CD4-positive, alpha-beta T cell treated with Interleukin-21 for 1 hour (primary cell): ENCODE measurements around the gene NKAPL.
"Not testable (repeated sequence)": the region's sequence is repeated elsewhere in the genome, so short reads cannot be mapped to it uniquely, and the experiment has no call there.

Experiments
- DNase-seq: peaks from one replicate; pipeline ENCODE4 v3.0.0-alpha.2; 2020

The NKAPL gene

DNA sequence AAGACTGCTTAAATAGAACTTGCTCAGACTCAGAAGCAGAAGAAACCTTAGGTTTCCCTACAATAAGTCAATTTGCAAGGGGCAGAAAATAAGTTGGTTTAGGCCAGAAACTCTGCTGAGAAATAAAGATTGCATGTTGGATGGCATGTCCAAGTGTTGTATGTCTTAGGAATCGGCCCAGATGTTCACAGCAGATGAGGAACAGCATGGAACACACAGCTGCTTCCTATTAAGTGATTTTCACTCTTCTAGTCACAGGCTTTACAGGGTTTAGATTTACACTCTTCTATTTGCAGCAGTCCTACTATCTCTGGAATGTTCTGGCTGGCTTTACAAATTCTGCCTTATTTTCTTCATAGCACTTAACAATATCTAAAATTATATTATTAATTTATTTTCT is 10.2 kb upstream of the NKAPL start:
- no peak for DNase-seq

DNA sequence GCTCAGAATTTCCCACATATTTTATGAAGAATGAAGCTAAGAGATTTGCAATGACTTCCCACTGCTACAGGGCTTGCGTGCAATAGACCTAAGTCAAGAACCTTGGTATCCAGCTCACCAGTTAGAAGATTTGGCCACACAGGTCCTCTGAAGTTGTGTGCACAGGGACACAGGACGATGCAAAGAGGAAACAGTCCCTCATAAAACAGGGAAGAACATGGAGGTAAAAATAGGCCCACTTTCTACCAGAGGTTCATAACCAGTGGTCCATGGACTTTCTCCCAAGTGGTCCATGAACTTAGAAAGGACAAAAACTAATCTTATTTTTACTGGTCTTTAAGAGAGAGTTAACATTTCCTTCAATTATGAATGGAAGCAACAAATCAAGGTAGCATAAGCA is 8.3 kb upstream of the NKAPL start:
- DNase-seq, result no peak

DNA sequence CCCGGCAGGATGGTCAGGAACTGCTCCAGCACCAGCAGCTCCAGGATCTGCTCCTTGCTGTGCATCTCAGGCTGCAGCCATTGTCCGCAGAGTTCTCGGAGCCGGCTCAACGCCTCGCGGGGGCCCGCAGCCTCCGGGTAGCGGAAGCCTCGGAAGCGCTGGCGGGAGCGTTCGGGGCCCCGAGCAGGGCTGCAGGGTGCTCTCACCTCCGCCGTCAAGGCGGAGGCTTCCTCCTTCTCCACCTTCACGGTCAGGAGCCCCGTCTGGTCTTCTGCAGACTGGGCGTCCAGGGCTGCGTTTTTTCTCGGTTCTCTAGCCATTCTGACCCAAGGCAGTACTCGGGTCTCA is 7.5 kb upstream of the NKAPL start:
- peak; percentile 43 for DNase-seq

DNA sequence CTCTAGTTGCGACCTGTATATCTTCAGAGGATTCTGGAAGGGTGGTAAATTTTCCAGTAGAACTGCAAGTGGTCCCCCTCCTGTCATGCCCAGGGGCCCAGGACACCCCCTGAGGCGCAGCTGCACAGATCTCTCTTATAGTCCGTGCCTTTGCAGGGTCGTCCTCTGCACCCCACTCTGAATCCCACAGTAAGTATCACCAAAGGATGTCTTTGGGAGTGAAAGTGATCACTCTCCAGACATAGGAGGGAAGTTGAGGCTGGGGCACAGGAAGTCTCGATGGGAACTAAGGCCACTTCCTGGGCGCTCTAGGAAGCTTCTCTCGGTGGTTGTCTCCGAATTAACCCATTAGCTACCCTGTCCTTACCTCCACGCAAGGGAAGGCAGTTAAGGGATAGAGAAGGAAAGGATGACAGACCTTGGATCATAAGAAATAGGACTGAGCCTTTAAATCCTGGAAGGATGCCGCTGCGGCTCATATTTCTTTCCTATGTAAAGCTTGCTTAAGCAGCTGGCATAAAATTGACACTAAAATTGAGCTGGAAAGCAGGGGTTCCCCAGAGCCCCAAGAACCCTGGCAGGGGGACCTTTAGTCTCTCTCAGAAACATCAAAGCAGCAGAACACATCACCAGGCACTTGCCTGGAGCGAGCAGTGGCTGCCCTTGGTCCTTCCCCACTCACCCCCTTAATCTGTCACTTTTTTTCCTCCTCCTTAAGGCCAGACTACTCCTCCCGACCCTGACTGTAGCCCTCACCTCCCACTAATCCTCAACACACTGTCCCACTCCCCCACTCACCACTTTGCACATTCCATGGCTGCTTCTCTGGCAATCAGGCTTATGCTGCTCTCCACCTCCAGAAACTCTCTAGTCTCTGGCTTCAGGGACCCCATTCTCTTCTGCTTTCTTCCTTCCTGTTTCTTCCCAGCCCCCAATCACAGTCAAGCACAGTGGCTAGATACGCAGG is 6.8 kb upstream of the NKAPL start, which contains the start of gene ZKSCAN4:
ZKSCAN4 (minus strand) TSS at position 261 of the 967 bp plus-strand sequence. CDS start 289 bp downstream, outside the sequence.
- DNase-seq, result peak; percentile 89

DNA sequence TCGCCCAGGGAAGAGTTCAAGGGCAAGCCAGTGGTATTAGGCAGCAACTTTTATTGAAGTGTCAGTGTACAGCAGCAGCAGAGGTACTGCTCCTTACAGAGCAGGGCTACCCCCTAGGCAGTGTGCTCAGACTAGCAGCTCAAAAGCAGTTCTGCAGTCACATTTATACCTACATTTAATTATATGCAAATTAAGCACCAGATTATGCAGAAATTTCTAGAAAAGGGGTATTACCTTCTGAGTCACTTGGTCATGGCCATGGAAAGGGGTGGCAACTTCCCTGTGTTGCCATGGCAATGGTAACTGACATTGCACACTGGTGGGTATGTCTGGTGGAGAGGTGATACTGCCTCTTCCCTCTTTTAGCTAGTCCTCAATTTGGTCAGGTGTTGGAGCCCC is 5.0 kb upstream of the NKAPL start:
- DNase-seq, result no peak

DNA sequence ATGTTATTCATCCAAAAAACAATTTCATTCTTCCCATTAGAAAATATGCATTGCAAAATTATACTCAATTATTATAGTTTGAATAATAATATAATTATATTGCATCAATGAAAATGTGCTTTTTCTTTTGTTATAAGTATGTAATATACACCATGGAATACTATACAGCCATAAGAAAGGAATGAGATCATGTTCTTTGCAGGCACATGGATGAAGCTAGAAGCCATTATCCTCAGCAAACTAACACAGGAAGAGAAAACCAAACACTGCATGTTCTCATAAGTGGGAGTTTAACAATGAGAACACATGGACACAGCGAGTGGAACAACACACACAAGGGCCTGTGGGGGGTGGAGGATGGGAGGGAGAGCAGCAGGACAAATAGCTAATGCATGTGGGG is 2.1 kb upstream of the NKAPL start:
- DNase-seq, result no peak

DNA sequence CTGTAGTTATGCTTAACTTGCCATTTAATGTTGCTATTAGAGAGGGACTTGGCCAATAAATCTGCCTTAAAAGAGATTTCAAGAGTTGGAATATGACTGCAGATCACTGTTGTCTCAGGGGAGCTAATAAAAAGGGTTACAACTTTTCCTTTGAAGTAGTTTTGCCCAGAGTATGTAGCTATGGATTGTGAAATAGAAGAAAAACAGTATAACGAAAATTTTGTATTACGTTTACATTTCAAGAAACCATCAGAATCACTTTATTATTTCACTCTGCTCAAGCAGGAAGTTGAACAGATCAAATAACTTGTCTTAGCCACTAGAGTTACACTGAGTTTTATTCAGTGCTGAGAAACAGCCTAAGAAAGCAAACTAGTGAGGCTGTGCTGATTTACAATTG is 4.8 kb downstream of the NKAPL start:
- no peak for DNase-seq

DNA sequence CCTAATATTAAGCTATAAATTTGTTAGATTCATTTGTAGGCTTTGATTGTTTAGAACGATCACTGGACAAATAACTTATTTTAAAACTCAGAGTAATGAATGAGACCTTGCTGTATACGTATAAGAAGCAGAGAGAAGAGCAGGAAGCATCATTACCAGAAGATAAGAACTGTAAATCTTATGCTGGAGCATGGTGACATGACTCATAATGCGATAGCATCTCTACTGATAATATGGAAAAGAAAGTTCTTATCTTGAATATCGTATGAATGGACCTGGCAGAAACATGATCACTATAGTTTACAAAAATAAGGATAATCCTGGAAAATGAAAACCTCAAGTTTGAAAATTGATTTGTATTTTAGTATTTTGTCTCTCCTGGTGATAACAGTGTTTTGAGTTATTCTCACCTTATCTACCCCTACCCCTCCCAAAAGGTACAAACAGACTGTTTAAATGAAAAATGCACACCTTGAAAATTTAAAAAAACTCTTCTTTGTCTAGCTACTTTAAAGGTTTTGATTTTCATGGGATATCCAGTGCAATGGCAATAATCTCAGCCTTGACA is 5.8 kb downstream of the NKAPL start:
- DNase-seq, result no peak

DNA sequence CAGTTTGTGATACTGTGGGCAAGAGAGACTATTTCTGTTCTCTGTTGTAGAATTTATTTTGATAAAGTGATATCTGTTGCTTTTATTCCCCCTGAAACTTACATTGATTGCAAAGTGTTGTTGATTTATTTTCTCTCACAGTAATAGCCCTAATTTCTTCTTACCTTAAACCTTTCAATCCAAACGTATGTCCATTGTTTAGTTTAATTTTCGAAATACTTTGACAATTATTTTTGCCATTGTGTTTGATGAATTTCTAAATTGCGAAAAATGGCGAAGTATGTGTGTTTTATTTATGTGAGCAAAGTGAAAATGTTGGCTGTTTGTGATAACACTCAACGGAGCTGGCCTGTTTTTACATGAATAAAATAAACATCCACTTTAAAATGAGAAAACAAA is 7.5 kb downstream of the NKAPL start:
- DNase-seq, result no peak

DNA sequence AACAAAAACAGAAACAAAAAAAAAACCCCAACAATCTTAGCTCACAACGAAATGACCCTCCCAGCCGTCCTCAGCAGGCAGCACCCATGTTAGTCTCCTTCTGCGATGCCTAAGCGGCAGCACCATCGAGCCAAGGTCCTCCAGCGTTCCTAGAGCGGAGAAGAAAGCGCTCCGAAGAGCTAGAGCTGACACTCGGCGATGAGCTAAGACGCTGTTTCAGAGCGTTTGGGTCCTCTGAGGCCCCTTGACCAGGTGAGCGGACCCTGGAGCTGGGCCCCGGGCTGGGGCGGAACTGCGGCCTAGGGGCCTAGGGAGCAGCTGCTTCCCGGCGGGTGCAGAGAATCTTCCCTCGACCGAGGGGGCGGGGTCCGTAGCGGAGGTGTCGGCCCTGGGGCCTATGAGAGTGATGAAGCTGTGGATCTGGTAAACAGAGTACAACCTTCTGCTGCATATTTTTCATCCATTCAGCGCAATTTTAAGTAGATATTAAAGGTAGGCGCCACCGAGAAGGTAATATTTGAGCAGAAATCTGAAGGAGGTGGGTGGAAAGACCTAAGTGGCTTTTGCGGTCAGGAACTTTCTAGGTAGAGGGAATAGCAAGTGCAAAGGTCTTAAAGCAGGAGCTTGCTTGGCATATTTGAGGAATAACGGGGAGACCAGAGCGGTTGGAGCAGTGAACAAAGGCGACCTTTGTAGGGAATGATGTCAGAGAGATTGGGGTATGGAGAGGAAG is 8.0 kb downstream of the NKAPL start, which contains the start of gene ZSCAN26:
ZSCAN26 (plus strand) TSS at position 182 of the 733 bp plus-strand sequence. CDS start 4,777 bp downstream, outside the sequence.
- peak; percentile 91 for DNase-seq

DNA sequence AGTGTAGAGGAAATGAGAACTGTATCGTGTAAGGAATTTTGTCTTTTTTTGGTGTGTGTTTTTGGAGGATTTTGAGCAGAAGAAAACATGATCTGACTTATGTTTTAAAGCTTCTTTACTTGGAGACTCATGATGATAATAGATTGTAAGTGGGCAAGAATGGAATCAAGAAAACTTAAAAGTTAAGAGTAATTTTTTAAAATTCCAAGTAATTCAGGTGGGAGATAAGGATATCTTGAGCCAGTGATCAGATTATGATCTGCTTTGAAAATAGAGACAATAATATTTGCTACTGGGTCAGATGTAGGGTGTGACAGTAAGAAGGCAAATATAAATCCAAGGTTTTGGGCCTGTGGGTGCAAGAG is 8.6 kb downstream of the NKAPL start:
- DNase-seq, result no peak

DNA sequence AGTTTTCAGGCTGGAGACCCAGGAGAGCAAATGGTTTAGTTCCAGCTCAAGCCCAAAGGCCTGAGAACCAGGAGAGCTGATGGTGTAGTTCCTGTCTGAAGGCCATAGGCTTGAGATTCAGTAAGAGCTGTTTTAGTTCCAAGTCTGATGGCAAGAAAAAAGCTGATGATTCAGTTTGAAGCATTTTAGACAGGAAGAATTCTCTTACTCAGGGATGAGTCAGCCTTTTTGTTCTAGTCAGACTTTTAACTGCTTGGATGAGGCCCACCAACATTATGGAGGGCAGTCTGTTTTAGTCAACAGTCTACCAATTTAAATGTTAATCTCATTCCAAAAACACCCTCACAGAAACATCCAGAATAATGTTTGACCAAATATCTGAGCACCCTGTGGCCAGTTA is 10.4 kb downstream of the NKAPL start:
- no peak for DNase-seq

DNA sequence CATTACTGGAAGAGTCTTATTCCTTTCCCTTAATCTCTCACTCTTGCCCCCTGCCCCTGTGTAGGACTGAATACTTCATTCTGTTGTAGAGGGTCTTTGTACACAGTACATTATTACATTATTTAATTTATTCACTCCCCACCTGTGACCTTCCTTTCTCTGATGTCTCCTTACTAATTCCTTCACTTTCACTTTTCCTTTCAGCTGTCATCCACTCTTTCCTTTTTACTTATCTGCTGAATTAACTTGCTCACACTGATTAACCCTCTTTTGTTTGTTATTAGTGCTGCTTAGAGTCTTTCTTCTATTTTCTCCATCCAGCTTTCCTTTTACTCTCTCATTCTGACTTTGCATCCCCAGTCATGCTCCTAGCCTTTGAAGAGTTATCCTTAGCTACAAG is 15.8 kb downstream of the NKAPL start:
- DNase-seq, result no peak

DNA sequence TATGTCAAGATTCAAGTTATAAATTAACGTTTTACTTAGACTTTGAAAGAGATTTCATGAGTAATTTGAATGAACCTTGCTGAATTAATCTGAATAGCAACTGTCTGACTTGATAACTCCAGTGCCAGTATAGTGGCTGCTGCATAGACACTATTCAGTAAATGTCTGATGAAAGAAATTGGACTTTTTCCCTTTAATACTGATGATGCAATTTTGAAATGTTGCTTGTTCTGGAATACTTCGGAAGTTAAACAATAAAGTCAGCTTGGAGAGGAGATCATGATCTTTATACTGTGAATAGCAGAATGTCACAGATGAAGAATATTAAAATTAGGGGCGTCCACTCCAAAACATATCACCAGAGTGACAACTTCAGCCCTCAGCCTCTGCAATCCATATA is 18.6 kb downstream of the NKAPL start:
- no peak for DNase-seq

DNA sequence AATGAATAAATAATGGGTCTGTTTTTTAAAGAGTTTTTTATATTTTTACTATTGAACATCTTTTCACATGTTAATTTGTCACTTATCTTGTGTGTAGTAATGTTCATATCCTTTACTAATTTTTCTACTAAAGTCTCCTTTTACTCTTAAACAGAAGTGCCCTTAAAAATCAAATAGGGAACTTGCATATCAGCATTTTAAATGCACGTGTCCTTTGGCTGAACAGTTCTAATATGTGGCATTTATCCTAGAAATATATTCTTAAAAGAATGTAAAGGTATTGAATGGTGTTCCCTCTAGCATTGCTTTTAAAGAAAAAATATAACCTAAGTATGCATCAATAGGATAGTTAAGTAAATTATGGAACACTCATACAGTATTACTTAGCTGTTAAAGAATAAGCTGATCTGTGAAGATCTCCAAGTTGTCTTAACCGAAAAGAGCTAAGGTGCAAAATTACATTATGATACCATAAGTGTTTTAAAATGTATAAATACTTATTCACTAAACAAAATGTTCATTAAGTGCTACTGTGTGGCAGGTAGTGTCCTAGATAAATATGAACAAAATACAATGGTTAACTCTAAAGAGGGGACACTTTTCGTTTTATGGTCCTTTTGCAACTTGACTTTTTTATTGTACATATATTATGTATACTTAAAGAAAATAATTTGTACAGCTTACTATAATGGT is 21.6 kb downstream of the NKAPL start:
- no peak for DNase-seq

DNA sequence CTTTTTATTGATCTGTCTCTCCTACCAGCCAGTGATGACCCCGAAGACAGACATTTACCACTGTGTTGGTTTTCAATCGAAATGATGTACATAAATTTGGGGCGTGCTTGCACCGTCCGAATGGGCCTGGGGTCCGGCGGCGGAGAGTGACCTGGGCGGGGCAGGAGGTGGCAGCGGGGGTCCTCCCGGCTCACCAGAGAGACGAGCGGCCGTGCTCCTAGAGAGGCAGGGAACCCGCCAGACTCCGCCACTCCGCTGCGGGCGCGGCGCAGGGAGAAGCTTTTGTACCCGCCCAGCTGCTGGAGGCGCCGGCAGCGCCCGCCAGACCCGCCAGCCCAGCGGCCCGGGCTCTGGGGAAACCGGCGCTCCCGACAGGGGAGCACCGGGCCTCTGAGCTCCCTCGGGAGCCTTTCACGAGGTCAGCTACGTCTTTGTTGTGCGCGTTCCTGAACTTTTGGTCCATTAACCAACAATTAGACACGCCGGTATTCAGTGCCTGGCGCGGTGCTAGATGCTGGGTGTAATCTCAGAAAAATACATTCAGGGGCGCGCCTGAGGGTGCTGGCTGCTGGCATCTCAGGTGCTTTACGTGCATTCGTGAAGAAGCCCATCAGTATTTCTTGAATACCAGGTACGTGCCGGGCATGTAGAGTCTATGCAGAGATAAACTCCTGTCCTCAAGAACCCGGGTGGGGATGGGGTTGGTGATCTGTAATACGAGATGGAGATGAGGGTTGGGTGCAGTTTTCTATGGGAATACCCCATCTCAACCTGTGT is 22.4 kb downstream of the NKAPL start, which contains the start of gene PGBD1:
PGBD1 (plus strand) TSS at position 285 of the 777 bp plus-strand sequence. CDS start 2,242 bp downstream, outside the sequence.
- peak; percentile 41 for DNase-seq

DNA sequence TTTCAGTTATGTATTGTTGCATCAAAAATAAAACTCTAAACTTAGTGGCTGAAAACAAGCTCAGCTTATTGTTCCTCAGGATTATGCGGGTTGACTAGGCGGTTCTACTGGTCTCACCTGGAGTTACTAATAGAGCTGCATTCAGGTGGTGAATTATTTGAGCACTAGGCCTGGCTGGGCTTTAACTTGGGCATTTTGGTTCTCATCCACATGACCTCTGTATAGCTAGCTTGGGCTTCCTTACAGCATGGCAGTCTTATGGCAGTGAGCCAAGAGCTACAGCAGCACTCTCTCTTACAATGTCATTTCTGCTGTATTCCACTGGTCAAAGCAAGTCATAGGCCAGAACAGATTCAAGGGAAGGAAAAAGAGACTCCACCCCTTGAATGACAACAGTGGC is 23.8 kb downstream of the NKAPL start:
- DNase-seq, result no peak

DNA sequence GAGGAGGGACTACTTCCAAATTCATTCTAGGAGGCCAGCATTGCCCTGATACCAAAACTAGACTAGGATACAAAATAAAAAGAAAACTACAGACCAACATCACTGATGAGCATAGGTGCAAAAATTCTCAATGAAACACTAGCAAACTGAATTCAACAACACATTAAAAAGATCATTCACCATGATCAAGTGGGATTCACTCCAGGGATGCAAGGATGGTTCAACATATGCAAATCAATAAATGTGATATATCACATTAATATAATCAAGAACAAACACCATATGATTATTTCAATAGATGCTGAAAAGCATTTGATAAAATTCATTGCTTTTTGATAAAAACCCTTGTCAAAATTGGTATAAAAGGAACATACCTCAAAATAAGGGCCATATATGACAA is 32.5 kb downstream of the NKAPL start:
- no peak for DNase-seq

DNA sequence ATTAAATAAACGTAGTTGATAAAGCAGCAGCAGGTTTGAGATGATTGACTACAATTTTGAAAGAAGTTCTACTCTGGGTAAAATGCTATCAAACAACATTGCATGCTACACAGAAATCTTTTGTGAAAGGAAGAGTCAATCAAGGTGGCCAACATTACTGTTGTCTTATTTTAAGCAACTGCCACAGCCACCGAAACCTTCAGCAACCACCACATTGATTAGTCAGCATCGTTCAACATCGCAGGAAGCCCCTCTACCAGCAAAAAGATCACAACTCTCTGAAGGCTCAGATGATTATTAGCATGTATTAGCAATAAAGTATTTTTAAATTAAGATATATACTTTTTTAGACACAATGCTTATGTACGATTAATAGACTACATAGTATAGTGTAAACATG is 36.2 kb downstream of the NKAPL start:
- no peak for DNase-seq

DNA sequence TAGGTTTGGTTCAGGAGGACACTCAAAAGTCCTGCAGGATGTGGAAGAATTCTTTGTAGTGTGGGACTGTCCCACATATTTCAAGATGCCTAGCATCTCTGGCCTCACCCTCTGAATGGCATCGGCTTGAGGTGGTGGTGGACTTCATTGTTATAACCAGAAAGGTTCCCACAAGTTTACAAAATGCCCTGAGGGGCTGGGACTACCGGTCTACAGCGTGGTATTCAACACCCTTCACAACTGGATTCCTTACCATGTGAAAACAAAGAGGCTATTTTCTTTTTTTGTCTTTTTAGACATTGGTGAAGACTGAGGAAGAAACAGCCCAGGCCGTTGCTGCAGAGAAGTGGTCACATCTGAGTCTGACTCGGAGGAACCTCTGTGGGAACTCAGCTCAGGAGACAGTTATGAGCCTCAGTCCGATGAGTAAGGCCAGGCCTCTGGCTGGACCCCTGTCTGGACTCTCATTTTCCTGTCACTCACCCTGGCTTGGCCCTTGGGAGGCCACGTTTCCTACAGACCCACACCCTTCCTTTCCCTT is 37.5 kb downstream of the NKAPL start:
- no peak for DNase-seq

DNA sequence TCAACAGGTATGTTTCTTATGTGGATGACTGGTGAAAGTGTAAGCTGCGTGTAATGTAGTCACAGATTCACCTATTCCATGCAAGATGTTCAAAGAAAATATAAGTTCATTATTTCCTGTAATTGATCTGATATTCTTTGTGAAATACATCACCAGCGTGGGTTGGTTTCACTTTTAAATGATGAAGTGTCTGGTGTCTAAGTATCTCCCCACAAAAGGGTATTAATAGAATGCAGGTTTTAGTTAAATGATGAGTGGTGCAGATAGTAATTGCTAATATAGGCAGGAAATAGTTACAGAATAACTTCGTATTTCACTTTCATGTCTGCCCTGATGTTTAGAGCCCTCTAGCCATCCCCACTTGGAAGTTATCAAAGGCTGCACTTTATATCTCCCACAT is 44.5 kb downstream of the NKAPL start:
- DNase-seq, result peak; percentile 18

DNA sequence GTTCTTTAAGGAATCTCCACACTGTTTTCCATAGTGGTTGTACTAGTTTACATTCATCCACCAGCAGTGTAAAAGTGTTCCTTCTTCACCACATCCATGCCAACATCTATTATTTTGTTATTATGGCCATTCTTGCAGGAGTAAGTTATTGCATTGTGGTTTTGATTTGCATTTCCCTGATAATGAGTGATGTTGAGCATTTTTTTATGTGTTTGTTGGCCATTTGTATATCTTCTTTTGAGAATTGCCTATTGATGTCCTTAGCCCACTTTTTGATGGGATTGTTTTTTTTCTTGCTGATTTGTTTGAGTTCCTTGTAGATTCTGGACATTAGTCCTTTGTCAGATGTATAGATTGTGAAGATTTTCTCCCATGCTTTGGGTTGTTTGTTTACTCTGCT is 47.3 kb downstream of the NKAPL start:
- not testable (repeated sequence) for DNase-seq
